NCI-H446 (cell line): ENCODE measurements around the gene CPN1.
A peak's percentile ranks its signal among the peaks of the same experiment; 100 is the strongest.

Experiments
- DNase-seq, 2 experiments: peaks; one replicate each; lab custom pipeline; 2025; lab: John Stamatoyannopoulos, UW

The CPN1 gene

DNA sequence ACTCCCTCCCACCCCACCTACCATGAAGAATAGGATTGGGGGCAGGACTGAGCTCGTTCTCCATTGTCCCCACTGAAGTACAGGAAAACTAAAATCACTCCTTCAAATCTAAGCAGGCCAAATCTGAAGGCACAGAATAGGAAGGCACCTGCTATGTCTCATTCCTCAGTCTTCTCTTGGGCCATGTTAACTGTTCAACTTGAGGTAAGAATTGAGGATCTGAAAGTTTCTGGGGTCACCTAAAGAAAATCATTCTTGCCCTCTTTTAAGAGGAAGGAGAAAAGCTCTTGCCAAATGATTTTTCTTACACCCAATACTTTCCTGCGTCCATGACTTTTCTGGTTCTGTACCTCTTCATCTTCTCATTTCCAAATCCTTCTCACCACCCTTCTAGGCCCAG is 4.9 kb downstream of the CPN1 start:
- no peak for DNase-seq

DNA sequence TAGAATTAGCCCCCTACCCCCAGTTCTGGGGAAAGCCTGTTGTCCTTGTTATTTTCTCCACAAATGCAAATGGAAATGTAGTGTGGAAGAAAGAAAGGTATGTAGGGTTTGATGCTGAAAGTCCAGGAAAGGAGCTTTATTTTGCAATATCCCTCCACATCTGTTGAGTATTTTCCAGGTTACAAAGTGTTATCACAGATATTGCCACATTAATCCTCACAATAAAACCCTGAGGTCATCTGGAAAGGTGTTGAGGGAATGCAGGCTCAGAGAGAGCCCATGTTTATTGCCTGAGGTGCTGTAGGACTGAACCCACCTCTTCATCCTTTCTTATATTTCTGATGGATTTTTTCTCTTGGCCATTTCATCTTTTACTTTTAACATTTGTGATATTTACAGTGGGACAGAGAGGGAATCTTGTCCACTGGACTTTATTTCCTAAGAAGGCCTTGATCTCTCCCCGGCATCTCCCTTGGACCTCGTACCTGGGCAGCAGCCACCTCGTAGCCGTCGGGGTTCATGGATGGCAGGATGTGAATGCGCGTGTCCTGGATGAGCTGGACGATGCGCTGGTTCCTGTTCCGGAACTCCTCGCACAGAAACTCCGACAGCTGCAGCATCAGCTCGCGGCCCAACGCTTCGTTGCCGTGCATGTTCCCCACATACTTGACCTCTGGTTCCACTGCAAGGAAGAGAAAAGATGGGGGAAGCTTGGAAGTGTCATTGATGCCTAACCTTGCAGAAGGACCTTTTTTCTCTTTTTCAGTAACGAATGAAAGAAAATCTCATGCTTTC is 6.0 kb downstream of the CPN1 start:
- DNase-seq = no peak

DNA sequence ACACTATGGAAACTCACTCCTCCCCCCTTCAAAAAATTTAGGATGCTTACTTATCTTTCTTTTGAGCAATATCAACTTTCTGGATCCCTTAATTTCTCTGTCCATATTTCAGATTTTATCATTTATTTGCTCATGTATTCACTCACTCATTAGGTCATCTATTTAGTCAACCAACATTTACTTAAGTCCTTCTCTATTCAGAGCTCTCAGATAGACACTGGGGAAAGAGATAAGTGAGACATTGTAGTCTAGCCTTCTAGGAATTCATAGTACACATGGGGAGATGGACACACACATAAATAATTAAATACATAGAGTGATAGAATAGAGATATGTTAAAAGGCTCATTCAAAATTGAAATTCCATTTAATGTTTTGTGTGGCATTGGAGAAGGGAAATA is 9.2 kb downstream of the CPN1 start:
- DNase-seq = no peak

DNA sequence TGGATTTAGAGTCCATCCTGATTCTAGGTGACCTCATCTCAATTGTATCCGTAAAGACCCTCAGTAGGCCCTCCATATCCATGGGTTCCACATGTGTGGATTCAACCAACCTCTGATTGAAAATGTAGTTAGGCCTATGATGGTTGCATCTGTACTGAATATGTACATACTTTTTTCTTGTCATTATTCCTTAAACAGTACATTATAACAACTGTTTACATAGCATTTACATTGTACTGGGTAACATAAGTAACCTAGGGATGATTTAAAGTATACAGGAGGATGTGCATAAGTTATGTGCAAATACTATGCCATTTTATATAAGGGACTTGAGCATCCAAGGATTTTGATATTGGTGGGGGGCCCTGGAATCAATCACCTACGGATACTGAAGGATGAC is 10.1 kb downstream of the CPN1 start:
- DNase-seq = no peak

DNA sequence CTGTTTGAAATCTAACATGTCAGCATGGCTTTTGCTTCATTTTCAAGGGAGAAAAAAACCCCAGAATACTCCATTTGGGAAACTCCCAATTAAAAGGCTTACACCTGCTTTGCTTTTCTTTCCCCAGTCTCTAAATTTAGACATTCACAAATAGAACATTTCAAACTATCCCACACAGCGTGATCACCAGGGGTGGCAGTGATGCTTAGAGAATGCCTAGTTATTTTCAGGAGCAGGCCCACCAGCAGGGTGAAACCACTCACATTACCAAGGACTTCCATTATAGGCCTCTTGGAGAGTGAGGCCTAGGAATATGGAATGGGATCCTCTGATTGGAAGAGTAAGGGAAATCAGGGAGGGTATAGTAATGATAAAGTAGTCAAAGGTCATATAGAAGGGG is 14.2 kb downstream of the CPN1 start:
- DNase-seq = no peak

DNA sequence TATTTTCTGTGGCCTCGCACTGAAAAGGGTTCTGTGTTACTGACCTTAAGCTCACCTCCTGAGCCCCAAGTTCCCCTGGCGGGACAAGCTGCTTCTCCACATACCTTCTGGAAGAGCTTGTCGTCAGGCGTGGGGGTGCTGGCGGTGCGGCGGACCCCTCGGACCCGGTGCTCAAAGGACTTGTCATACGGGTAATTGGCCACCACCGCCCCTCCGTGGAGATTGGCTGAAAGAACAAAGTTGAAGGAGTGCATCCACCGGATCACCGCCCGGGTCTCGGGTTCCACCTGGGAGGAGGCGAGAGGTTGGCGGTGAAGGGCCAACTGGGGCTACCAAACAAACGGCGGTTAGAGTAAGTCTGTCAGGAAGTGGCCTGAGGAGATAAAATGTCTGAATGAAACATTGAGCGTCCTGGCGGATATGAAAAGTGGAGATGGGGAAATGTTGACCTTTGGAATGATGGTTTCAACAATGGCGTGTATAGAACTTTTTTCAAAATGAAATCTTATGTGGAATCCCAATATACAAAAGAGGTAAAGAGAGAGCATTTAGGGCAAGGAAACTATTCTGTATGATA is 16.5 kb downstream of the CPN1 start:
- DNase-seq = no peak

DNA sequence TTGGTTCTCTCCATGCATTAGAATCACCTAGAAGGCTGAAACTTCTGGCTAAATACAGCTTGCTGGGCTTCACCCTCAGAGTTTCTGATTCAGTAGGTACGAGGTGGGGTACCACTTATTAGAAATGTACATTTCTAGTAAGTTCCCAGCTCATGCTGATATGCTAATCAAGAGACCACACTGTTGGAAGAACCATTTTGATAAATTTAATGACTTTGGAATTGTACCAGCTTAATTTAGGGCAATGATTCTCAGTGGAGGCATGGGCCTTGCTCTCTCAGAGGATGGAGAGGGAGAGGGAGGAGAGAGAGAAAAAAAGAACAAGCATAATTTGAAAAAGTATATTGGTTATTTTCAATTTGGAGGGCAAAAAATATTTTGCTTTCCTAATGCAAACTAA is 20.3 kb downstream of the CPN1 start:
- no peak for DNase-seq

DNA sequence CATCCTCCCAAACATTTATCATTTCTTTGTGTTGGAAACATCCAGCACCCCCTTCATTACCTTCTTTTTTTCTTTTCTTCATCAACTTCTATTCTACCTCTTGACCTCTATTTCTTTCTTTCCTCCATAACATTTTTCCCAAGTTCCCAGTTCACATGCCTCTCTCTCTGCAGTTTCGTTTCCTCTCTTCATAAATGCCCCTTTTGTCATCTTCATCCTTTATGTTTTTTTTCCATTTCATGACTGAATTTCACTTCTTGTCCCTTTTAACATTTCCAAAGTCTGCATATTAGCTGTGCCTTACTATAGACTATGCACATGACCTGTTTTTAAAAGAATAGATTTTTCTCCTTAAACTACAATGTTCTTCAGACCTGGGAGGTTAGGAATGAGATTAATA is 23.7 kb downstream of the CPN1 start:
- no peak for DNase-seq

DNA sequence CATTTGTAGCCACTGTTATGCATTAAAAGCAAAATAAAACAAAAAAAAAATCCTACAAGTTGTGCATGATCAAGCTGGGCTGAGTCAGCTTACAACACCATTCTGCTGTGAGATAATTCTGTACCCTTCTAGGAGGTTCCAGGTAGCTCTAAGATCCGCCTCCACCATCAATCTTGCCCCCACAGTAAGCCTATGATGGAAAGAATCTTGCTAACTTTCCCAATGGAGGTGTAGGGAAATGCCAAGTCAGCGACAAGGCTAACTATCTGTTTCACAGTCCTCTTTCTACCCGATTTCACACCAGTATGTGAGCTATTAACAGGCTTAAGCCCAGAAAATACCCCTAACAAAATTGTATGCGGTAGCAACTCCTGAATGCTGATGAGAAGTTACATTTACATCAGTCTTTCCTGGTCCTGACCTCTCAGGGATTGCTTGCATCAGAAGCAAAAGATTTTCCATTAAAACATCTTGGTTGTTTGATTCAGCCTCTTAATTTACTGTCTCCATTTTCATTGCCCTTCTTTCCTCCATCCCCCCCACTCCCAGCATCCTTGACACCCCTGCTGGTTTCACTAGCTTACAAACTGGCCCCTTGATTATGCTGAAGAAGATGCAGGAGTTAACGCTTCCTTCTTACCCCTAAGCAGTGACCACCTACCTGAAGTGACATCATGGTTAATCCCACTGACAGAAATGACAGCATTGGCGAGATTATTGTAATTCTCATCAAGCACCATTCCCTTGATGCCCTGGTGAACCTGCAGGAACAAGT is 27.8 kb downstream of the CPN1 start:
- no peak for DNase-seq

DNA sequence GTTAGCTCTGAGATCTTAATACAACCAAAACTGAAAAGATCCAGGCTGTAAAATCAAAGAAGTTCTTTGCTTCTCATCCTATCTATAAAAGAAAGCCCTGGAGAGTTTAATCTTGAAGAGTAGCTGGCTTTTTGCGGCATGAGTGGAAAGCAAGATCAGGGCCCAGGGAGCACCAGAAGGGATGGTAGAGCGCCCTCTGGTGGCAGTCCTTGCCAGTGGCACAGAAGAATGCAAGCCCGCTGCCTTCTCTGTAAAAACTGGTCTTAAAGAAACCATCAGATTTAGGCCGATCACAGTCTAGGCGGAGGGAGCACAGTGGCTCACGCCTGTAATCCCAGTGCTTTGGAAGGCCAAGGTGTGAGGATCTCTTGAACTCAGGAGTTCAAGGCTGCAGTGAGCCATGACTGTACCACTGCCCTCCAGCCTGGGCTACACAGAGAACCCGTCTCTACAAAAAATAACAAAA is 35.6 kb downstream of the CPN1 start:
- DNase-seq = peak; percentile 42 to 82

DNA sequence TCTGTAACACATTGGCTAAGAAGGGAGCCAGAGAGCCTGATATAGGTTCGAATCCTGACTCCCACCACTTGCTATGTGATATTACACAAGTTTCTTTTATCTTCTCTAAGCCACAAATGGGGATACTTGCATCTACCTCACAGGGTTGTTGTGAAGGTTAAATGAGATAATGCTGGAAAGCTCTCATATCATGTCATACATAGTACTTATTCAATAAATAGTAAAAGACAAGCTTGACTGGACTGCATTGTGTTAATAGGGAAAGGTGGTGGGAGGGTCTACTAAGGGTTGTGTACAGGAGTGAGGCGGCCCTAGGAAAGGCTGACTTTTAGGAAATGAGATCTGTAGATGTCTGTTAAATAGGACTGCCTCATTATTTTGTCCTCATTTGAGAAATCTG is 36.1 kb downstream of the CPN1 start:
- DNase-seq = no peak

DNA sequence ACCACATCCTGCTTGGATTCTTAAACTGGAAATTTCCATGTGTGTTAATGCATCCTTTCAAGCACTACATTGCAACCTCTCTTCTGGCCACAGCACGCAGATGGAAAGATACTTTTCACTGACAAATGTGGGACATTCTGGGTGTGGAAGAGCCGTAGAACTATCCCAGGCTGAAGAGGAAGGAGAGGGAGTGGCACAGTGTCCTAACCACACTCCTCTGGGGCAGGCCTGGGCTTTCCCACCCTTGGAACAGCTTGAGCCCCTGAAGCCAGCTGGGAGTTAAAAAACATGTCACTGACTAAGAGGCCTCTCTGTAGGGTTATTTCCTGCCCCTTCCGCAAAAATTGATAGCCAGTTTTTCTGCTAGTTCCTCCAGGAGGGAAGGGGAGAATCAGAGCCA is 37.9 kb downstream of the CPN1 start:
- no peak for DNase-seq

DNA sequence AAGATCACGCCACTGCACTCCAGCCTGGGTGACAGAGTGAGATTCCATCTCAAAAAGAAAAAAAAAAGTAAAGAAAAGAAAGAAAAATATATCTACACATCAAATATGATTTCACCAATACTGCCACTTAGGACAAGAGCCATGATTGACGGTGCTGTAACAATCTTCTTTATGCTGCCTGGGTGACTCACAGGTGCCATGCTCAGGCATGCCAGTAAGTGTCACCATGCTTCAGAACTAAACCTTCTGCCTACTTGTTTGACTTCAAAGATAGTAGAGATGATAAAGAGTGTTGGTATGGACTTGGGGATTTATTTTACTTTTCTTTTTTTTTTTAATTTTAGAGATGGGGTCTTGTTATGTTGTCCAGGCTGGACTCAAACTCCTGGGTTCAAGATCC is 38.3 kb downstream of the CPN1 start:
- DNase-seq = no peak

DNA sequence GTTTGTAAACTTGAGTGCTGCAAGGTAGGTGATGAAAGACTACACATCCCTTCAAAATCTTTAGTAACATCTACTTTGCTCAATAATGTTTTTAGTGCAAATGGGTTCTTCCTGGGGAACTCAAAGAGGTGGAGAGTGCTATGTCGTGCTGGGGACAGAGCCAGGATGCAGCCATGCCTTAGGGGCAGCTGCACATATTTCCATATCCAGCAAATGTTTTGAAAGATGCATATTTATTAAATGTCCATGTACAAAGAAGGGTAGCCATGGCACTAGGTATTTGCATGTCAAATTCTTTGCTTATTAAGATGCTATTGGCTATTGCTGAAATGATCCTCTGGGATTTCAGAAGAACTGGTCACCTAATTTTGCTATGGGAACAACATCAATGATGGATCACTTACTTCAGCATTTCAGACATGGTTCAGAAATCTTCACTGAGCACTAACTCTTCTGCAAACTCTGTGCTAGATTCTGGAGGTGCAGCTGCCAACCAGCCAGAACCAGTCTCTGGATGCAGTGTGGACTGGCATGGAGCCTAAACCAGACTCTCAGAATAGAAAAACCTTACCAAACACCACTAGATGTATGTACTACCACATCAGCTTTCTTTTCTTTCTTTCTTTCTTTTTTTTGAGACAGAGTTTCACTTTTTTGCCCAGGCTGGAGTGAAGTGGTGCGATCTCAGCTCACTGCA is 40.2 kb downstream of the CPN1 start:
- DNase-seq = no peak

DNA sequence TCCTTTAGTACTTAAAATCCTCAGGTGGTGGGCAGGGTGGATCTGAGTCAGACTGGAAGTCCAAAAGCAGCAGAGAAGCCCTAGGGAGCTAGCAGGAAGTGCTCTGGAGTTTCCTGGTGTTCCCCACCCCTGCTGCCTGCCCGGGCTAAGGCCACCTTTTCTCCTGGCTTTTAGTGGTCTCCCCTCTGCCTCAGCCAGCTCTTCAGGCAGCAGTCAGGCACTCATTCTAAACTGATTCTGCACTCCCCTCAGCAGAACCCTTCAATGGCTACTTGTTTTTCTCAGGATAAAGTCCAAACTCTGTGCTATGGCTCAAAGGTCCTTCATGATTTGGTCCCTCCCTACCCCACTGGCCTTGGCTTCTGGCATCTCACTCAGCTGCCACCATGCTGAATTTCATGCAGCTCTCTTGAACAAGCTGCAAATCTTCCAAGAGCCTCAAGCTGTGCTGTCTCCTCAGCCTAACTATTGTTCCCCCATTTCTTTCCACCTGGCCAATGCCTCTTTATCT is 43.1 kb downstream of the CPN1 start:
- DNase-seq = no peak

DNA sequence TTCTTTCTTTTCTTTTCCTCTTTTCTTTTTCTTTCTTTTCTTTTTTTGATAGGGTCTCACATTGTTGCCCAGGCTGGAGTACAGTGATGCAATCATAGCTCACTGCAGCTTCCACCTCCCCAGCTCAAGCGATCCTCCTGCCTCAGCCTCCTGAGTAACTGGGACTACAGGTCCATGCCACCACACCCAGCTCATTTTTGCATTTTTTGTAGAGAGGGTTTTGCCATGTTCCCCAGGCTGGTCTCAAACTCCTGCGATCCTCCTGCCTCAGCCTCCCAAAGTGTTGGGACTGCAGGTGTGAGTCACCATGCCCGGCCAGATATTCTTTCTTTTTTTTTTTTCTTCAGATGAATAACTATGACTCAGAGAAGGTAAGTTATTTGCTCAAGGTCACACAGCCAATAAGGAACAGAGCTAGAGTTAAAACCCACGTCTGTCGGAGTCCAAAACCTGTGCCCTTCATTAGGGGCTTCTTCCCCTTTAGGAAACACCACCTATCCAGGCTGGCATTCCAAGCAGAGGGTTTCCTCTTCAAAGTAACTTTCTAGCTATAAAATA is 43.8 kb downstream of the CPN1 start:
- no peak for DNase-seq

DNA sequence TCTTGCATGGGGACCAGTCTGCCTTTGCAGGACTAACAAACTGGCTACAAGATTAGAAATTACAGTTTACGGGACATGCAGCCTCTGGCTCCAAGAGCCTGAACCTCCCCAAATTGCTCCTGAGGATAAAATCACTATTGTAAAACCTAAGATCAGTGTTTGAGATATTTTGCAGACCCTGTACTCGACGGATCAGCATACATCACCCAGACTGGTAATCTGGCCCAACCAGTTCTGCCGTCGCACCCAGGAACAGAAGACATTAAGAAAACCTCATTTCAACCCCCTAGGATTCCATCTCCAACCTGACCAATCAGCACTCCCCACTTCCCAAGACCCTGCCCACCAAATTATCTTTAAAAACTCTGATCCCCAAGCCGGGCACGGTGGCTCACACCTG is 44.8 kb downstream of the CPN1 start:
- no peak for DNase-seq

DNA sequence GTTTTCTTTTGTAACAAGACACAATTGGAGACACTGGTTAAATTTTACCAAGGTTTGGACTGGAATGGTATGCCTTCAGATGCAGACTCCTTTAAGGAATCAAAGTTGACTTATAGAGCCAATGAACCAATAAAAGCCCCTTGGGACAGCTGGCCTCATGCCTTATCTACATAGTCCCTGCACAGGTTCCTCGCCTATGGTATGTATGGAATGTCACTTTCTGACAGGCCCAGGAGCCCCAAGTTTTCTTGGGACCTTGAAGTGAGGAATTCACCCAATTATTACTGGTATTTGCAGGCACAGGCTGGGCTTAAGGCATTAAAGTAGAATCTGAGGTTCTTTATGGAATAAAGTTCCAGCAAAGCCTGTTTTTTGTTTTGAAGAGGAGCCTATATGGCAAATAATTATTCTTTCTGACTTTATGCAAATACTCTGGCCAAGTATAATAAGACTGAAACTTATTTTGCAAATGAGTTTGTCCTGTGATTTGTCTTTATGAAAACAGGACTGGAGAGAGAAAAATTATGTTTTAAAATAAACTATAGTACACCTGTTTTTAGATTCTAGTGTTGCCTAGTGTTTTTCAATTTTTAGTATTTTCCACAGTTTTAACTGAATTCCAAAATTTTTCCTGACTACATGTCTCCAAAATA is 47.8 kb downstream of the CPN1 start:
- no peak for DNase-seq

DNA sequence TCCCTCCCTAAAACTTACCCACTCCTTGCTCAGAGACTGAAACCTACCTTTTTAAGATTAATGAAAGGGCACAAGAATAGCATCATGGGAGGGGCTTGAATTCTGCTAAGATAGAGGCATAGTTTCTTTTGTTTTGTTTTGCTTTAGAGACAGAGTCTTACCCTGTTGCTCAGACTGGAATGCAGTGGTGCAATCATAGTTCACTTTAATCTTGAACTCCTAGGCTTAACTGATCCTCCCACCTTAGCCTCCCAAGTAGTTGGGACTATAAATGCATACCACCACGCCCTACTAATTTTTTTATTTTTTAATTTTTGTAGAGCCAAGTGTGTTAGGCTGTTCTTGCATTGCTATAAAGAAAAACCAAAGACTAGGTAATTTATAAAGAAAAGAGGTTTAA is 54.3 kb downstream of the CPN1 start:
- DNase-seq = no peak

DNA sequence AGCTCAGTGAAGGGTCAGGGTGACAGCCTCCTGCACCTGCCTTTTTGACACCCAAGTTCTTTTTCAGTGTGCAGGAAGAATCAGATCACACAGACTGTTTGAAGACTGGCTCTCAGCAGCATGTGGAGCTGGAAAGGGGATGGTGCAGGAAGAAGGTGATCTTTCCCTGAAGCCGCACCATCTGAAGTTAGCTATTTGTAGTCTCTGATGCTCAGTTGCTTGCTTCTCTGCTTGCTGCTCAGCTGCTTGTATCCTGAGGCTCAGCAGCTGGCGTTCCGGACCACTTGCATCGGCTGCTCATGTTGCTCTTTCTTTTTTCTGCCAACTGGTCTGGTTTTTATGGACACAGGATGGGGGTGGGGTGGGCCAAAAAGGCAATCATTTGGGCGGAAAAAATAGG is 56.1 kb downstream of the CPN1 start:
- peak in 1 of 2 experiments; percentile 72 for DNase-seq

DNA sequence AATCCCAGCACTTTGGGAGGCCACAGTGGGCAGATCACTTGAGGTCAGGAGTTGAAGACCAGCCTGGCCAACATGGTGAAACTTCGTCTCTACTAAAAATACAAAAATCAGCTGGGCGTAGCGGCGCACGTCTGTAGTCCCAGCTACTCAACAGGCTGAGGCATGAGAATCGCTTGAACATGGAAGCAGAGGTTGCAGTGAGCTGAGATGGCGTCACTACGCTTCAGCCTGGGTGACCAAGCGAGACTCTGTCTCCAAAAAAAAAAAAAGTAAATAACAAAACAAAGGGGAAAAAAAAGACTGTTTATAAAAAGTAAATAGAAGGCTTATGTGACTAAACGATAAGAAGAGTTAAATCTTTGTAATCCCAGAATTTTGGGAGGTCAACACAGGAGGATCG is 56.9 kb downstream of the CPN1 start:
- DNase-seq = no peak
